Thyroid gland (tissue), 4 donors: ENCODE measurements around the gene RAB20.

Experiments
- CTCF ChIP-seq, 6 experiments: fragments of 200-600 bp in 3 of 6; fragments of 450-650 bp in 3 of 6; sonication (generic) in 3 of 6; IDR thresholded peaks; one replicate each; pipeline ENCODE4 v1.5.1; 2016 to 2019; ENCODE audit warnings: antibody characterized with exemption in 6 of 6, mild to moderate bottlenecking in 2 of 6, inconsistent platforms in 1 of 6, moderate library complexity in 1 of 6
- POLR2A ChIP-seq, 2 donors: fragments of 450-650 bp; IDR thresholded peaks; one replicate each; pipeline ENCODE4 v1.6.1; 2017; ENCODE audit warnings: antibody characterized with exemption in 2 of 2, mild to moderate bottlenecking in 2 of 2, moderate library complexity in 1 of 2

- no peak for TF ChIP-seq CTCF (IDR thresholded peaks at IDR 0.05)
- TF ChIP-seq POLR2A (IDR thresholded peaks at IDR 0.05) = no peak
Measured at GRCh38 chr13:110574161-110574560, 12.6 kb upstream of the RAB20 start.
